ENCODE data around the gene PLEKHB2.
"Not testable (repeated sequence)": the region's sequence is repeated elsewhere in the genome, so short reads cannot be mapped to it uniquely, and the experiment has no call there.

DNA sequence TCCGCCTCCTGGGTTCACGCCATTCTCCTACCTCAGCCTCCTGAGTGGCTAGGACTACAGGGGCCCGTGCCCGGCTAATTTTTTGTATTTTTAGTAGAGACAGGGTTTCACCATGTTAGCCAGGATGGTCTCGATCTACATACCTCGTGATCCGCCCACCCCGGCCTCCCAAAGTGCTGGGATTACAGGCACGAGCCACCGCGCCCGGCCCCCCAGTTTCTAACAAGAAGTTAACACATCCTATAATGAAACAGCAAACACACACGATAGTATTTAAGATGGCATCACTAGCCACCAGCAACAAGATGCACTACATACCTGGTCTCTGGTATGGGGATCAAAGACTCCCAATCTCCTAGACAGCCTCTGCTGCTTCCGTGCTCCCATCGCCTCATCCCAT lies 29.6 kb upstream of the PLEKHB2 start:
- TF ChIP-seq, protein P1, sequence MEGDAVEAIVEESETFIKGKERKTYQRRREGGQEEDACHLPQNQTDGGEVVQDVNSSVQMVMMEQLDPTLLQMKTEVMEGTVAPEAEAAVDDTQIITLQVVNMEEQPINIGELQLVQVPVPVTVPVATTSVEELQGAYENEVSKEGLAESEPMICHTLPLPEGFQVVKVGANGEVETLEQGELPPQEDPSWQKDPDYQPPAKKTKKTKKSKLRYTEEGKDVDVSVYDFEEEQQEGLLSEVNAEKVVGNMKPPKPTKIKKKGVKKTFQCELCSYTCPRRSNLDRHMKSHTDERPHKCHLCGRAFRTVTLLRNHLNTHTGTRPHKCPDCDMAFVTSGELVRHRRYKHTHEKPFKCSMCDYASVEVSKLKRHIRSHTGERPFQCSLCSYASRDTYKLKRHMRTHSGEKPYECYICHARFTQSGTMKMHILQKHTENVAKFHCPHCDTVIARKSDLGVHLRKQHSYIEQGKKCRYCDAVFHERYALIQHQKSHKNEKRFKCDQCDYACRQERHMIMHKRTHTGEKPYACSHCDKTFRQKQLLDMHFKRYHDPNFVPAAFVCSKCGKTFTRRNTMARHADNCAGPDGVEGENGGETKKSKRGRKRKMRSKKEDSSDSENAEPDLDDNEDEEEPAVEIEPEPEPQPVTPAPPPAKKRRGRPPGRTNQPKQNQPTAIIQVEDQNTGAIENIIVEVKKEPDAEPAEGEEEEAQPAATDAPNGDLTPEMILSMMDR (IDR thresholded peaks at IDR 0.05) = not testable (repeated sequence)
- TF ChIP-seq POLR2A (IDR thresholded peaks at IDR 0.05) = not testable (repeated sequence)

All from sigmoid colon (tissue), 3 donors.